Measurements from ENCODE around the gene DCAF7. TPM values are rescaled to one million over a fixed set of nuclear protein-coding genes. Genes with fewer than 3 reads are reported as not detected.
A peak's percentile ranks its signal among the peaks of the same experiment; 100 is the strongest.

Gene DCAF7
- total RNA-seq = 24.0 and 31.3 TPM in 2 replicates

- peak; percentile 99 for DNase-seq (ENCODE audit: low read depth, low spot score)
Measured at GRCh38 chr17:63549946-63550816, at the start of gene DCAF7. DCAF7 (plus strand) TSS chr17:63550477; CDS start chr17:63550678, 201 bp downstream.

GRCh38 chr17:63500543-63501390 is 49.5 kb upstream of the DCAF7 start:
- no peak for DNase-seq (ENCODE audit: low read depth, low spot score)

GRCh38 chr17:63503341-63503705 is 47.0 kb upstream of the DCAF7 start:
- no peak for DNase-seq (ENCODE audit: low read depth, low spot score)

GRCh38 chr17:63504261-63504660 is 46.0 kb upstream of the DCAF7 start:
- no peak for DNase-seq (ENCODE audit: low read depth, low spot score)

GRCh38 chr17:63505341-63505740 is 44.9 kb upstream of the DCAF7 start:
- no peak for DNase-seq (ENCODE audit: low read depth, low spot score)

- no peak for DNase-seq (ENCODE audit: low read depth, low spot score)
Measured at GRCh38 chr17:63506627-63507026, 43.6 kb upstream of the DCAF7 start.

- DNase-seq (ENCODE audit: low read depth, low spot score) = no peak
Measured at GRCh38 chr17:63511331-63511730, 38.9 kb upstream of the DCAF7 start.

- DNase-seq (ENCODE audit: low read depth, low spot score) = no peak
Measured at GRCh38 chr17:63512388-63512787, 37.9 kb upstream of the DCAF7 start.

GRCh38 chr17:63512896-63513644 is 37.2 kb upstream of the DCAF7 start:
- DNase-seq (ENCODE audit: low read depth, low spot score) = no peak

GRCh38 chr17:63514477-63514876 is 35.8 kb upstream of the DCAF7 start:
- DNase-seq (ENCODE audit: low read depth, low spot score) = no peak

GRCh38 chr17:63514974-63515373 is 35.3 kb upstream of the DCAF7 start:
- no peak for DNase-seq (ENCODE audit: low read depth, low spot score)

GRCh38 chr17:63515426-63515825 is 34.9 kb upstream of the DCAF7 start:
- no peak for DNase-seq (ENCODE audit: low read depth, low spot score)

- DNase-seq (ENCODE audit: low read depth, low spot score) = no peak
Measured at GRCh38 chr17:63516910-63517824, 33.1 kb upstream of the DCAF7 start.

- no peak for DNase-seq (ENCODE audit: low read depth, low spot score)
Measured at GRCh38 chr17:63517825-63518534, 32.3 kb upstream of the DCAF7 start.

GRCh38 chr17:63519116-63519881 is 31.0 kb upstream of the DCAF7 start:
- DNase-seq (ENCODE audit: low read depth, low spot score) = no peak

- no peak for DNase-seq (ENCODE audit: low read depth, low spot score)
Measured at GRCh38 chr17:63519972-63520882, 30.1 kb upstream of the DCAF7 start.

GRCh38 chr17:63523253-63523855 is 26.9 kb upstream of the DCAF7 start, which contains the start of gene KCNH6:
KCNH6 (plus strand) TSS chr17:63523358; CDS start chr17:63523414, 56 bp downstream.
- DNase-seq (ENCODE audit: low read depth, low spot score) = no peak

GRCh38 chr17:63524051-63524450 is 26.2 kb upstream of the DCAF7 start:
- no peak for DNase-seq (ENCODE audit: low read depth, low spot score)
